Measurements from ENCODE around the gene DNAH11. TPM values are rescaled to one million over a fixed set of nuclear protein-coding genes. Genes with fewer than 3 reads are reported as not detected.

The DNAH11 gene
- total and polyA plus RNA-seq, 4 experiments from 2014 or later, result 0.06 TPM; not detected in 3

DNA sequence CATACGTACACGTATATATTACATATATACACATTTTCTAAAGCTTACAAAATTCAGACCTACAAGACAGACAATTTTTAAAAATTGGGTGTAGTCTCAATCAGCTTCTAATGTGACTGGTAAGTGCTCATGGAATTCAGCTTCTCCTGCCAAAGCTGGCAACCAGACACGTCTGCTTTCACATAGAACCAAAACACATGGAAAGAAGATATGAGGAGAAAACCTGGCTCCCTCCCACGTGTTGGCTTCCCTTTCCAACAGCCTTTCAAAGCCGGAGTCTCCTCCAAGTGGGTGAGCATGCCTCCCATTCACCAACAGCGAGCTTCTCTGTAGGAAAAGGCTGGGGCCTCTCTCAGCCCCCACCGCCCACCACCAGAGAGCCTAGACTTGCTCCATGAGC is 369.5 kb downstream of the DNAH11 start:
- Histone ChIP-seq H3K27ac (ENCODE audit: low read depth, low read length) (no peak overlapping the region), H3K36me3 (ENCODE audit: insufficient read depth, low read length) (no peaks in the 10 kb centered on the region), H3K4me3 (ENCODE audit: low read length in 2 of 2) (no peak overlapping the region), H3K9me3 (ENCODE audit: control insufficient read depth in 1 of 2, low read length in 2 of 2) (no peaks in the 10 kb centered on the region), H3K27me3 (ENCODE audit: insufficient read depth, low read length) (no peaks in the 10 kb centered on the region), H3K4me1 (ENCODE audit: insufficient read depth, low read length) (no peaks in the 10 kb centered on the region)
- Mint-ChIP-seq H3K36me3 (peaks cover 6 to 19% of the 10 kb centered on the region in 2 donors), H3K9me3 (peaks cover 0 to 3% (median 0%) of the 10 kb centered on the region in 8 donors), H3K4me1 (no peaks in the 10 kb centered on the region), H3K4me3 (no peak overlapping the region), H3K27me3 (no peaks in the 10 kb centered on the region), H3K27ac (no peak overlapping the region)
- ChIA-PET CTCF (ENCODE audit: partially characterized antibody) (no interaction called here), POLR2A (ENCODE audit: partially characterized antibody) (no interaction called here)
- no peak for DNase-seq
- intact Hi-C loops (cut with micrococcal nuclease), result no loop called here

DNA sequence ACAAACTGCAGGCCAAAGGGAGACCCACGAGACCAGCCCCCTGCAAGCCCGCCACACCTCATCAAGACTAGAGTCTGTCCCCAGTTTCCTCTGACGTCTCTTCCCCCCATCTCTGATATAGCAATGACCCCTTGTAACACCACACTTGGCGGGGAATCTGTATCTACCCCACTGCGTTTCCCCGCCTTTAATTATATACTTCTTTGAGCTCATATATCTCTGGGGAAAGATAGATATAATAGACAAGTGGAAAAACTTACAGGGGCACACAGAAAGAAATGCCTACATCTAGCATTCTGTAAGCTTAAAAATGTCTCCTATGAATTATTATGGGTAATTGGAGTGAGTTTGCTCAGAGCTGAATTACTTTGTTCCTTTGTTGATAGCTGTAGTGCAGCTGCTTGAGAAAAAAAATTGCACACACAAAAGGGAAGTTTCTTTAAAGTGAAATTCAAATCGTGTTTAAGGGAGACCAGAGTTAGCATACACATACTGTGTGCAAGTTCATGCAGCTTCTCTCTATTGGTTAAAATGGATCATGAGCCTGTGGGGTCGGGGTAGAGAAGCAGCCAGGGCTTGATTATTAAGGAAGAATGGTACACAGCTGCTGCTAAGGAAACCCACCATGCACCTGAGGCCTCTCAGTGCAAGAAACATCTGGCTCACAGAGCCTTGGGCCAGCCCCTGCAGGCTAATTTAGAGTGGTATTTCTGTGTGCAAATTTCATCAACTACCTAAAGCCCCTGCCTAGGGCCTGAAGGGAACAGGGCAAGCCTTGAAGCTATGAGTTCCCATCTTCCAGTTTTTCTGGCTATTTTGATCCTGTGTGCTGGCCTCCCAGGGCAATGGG is 370.3 kb downstream of the DNAH11 start:
- POLR2A ChIA-PET (ENCODE audit: partially characterized antibody), result no interaction called here
- H3K9me3 Mint-ChIP-seq, result peaks cover 0 to 3% (median 0%) of the 10 kb centered on the region in 8 donors
- intact Hi-C loops (cut with micrococcal nuclease), result no loop called here
- no peak overlapping the region for H3K4me3 ChIP-seq (ENCODE audit: low read length in 2 of 2)
- H3K36me3 ChIP-seq (ENCODE audit: insufficient read depth, low read length), result no peaks in the 10 kb centered on the region
- H3K4me1 ChIP-seq (ENCODE audit: insufficient read depth, low read length), result no peaks in the 10 kb centered on the region
- H3K9me3 ChIP-seq (ENCODE audit: control insufficient read depth in 1 of 2, low read length in 2 of 2), result no peaks in the 10 kb centered on the region
- no peak overlapping the region for H3K4me3 Mint-ChIP-seq
- CTCF ChIA-PET (ENCODE audit: partially characterized antibody), result interaction anchor here (1.0 kb wide), 1 partner anchor 10 kb away, joined by 3 read pairs; no protein-coding TSS in a partner anchor
- H3K27ac Mint-ChIP-seq, result no peak overlapping the region
- H3K36me3 Mint-ChIP-seq, result peaks cover 4 to 17% of the 10 kb centered on the region in 2 donors
- no peaks in the 10 kb centered on the region for H3K27me3 ChIP-seq (ENCODE audit: insufficient read depth, low read length)
- no peak for DNase-seq
- H3K27me3 Mint-ChIP-seq, result no peaks in the 10 kb centered on the region
- no peak overlapping the region for H3K27ac ChIP-seq (ENCODE audit: low read depth, low read length)
- no peaks in the 10 kb centered on the region for H3K4me1 Mint-ChIP-seq

DNA sequence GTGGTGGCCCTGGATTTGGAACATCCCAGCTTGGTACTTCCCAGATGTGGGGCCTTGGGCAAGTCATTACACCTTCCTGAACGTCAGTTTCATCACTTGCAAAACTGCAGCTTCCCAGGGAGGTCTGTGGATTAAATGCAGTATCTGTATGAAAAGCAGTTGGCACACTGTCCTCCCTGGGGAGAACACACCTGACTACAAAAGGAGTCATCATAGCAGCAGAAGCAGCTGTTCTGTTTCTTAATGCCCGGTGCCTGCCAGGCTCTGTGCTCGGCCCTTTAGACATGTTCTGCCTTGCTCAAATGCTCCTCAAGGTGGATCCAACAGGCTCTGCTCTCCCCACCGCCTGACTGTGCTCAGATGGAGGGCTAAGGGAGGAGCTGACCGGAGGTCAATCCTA is 371.8 kb downstream of the DNAH11 start:
- Mint-ChIP-seq H3K9me3 (peaks cover 0 to 3% (median 0%) of the 10 kb centered on the region in 8 donors), H3K27ac (no peak overlapping the region), H3K4me3 (no peak overlapping the region), H3K4me1 (no peaks in the 10 kb centered on the region), H3K27me3 (no peaks in the 10 kb centered on the region), H3K36me3 (peaks cover 3 to 12% of the 10 kb centered on the region in 2 donors)
- CTCF ChIA-PET (ENCODE audit: partially characterized antibody), result no interaction called here
- no peak for DNase-seq
- Histone ChIP-seq H3K27me3 (ENCODE audit: insufficient read depth, low read length) (no peaks in the 10 kb centered on the region), H3K4me1 (ENCODE audit: insufficient read depth, low read length) (no peaks in the 10 kb centered on the region), H3K27ac (ENCODE audit: low read depth, low read length) (no peak overlapping the region), H3K4me3 (ENCODE audit: low read length in 2 of 2) (no peak overlapping the region), H3K9me3 (ENCODE audit: control insufficient read depth in 1 of 2, low read length in 2 of 2) (no peaks in the 10 kb centered on the region), H3K36me3 (ENCODE audit: insufficient read depth, low read length) (no peaks in the 10 kb centered on the region)
- POLR2A ChIA-PET (ENCODE audit: partially characterized antibody), result no interaction called here
- intact Hi-C loops (cut with micrococcal nuclease), result no loop called here

DNA sequence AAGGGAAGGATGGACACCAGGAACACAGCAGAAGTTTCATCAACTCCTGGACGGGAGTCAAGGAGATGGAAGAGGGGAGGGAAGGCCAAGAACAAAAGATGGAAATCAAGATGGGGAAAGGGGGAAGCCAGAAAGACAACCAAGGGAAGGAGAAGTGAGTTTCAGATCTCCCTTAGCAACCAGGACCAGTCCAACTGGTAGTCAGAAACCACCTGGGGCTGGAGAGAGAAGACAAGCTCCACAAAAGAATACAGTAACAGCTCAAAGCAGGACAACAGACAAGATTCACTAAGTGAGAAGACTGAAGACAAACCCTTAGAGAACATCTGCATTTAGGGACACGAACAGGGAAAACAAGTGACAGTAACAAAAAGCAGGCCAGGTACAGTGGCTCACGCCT is 372.3 kb downstream of the DNAH11 start:
- Mint-ChIP-seq H3K27me3 (no peaks in the 10 kb centered on the region), H3K4me1 (no peaks in the 10 kb centered on the region), H3K9me3 (peaks cover 0 to 3% (median 0%) of the 10 kb centered on the region in 8 donors), H3K4me3 (no peak overlapping the region), H3K27ac (peak overlapping the region in 2 of 7 donors; percentile 29 to 66), H3K36me3 (peaks cover 3 to 12% of the 10 kb centered on the region in 2 donors)
- intact Hi-C loops (cut with micrococcal nuclease), result no loop called here
- no peaks in the 10 kb centered on the region for H3K27me3 ChIP-seq (ENCODE audit: insufficient read depth, low read length)
- H3K36me3 ChIP-seq (ENCODE audit: insufficient read depth, low read length), result no peaks in the 10 kb centered on the region
- no peak overlapping the region for H3K27ac ChIP-seq (ENCODE audit: low read depth, low read length)
- ChIA-PET CTCF (ENCODE audit: partially characterized antibody) (no interaction called here), POLR2A (ENCODE audit: partially characterized antibody) (no interaction called here)
- H3K9me3 ChIP-seq (ENCODE audit: control insufficient read depth in 1 of 2, low read length in 2 of 2), result no peaks in the 10 kb centered on the region
- H3K4me1 ChIP-seq (ENCODE audit: insufficient read depth, low read length), result no peaks in the 10 kb centered on the region
- no peak for DNase-seq
- H3K4me3 ChIP-seq (ENCODE audit: low read length in 2 of 2), result no peak overlapping the region

DNA sequence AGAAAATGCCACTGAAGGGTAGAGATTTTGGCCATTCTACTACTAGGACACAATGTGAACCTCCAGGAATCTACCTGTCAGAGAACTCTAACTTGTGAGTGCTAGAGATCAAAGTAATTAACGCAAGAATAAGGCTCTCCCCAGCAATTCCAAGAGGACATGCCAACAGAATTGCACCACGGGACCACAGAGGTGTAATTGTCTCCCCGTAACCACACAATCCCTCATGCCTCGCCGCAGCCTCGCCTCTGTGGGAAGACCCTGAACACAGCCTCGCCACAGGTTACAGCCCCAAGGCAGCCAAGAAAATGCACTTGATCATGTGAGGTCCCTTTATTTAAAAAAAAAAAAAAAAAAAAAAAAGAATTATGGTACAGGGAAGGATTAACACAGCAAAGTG is 373.3 kb downstream of the DNAH11 start:
- Histone ChIP-seq H3K9me3 (ENCODE audit: control insufficient read depth in 1 of 2, low read length in 2 of 2) (no peaks in the 10 kb centered on the region), H3K36me3 (ENCODE audit: insufficient read depth, low read length) (no peaks in the 10 kb centered on the region), H3K27ac (ENCODE audit: low read depth, low read length) (no peak overlapping the region), H3K4me1 (ENCODE audit: insufficient read depth, low read length) (no peaks in the 10 kb centered on the region), H3K4me3 (ENCODE audit: low read length in 2 of 2) (no peak overlapping the region), H3K27me3 (ENCODE audit: insufficient read depth, low read length) (no peaks in the 10 kb centered on the region)
- ChIA-PET POLR2A (ENCODE audit: partially characterized antibody) (no interaction called here), CTCF (ENCODE audit: partially characterized antibody) (no interaction called here)
- intact Hi-C loops (cut with micrococcal nuclease), result no loop called here
- Mint-ChIP-seq H3K36me3 (peaks cover 3 to 12% of the 10 kb centered on the region in 2 donors), H3K27me3 (no peaks in the 10 kb centered on the region), H3K4me1 (no peaks in the 10 kb centered on the region), H3K9me3 (peaks cover 0 to 3% (median 0%) of the 10 kb centered on the region in 8 donors), H3K4me3 (no peak overlapping the region), H3K27ac (no peak overlapping the region)
- DNase-seq, result no peak

DNA sequence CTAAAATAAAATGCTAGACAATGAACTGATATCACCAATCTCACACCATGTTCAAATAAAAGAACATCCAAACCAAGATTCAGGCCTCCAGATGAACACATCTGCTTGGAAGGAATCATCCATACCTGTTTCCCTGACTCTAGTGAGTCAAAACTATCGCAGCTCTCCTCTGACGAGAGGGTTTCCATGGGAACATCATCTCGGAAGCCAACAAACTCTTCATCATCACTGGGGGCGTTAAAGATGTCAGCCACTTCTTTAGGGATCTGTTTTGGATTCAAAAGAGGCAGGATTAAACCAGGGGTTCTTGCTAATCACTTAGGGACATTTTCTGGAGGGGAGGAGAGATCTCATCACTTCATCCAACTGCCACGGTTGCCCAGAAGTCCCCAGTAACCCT is 373.8 kb downstream of the DNAH11 start:
- intact Hi-C loops (cut with micrococcal nuclease), result no loop called here
- Mint-ChIP-seq H3K9me3 (peaks cover 0 to 3% (median 0%) of the 10 kb centered on the region in 8 donors), H3K4me3 (no peak overlapping the region), H3K27me3 (no peaks in the 10 kb centered on the region), H3K36me3 (peaks cover under 1 to 12% of the 10 kb centered on the region in 2 donors), H3K27ac (no peak overlapping the region), H3K4me1 (no peaks in the 10 kb centered on the region)
- H3K4me3 ChIP-seq (ENCODE audit: low read length in 2 of 2), result no peak overlapping the region
- H3K27me3 ChIP-seq (ENCODE audit: insufficient read depth, low read length), result no peaks in the 10 kb centered on the region
- no peak overlapping the region for H3K27ac ChIP-seq (ENCODE audit: low read depth, low read length)
- no peaks in the 10 kb centered on the region for H3K9me3 ChIP-seq (ENCODE audit: control insufficient read depth in 1 of 2, low read length in 2 of 2)
- no peaks in the 10 kb centered on the region for H3K36me3 ChIP-seq (ENCODE audit: insufficient read depth, low read length)
- CTCF ChIA-PET (ENCODE audit: partially characterized antibody), result no interaction called here
- no peak for DNase-seq
- H3K4me1 ChIP-seq (ENCODE audit: insufficient read depth, low read length), result no peaks in the 10 kb centered on the region
- POLR2A ChIA-PET (ENCODE audit: partially characterized antibody), result no interaction called here

DNA sequence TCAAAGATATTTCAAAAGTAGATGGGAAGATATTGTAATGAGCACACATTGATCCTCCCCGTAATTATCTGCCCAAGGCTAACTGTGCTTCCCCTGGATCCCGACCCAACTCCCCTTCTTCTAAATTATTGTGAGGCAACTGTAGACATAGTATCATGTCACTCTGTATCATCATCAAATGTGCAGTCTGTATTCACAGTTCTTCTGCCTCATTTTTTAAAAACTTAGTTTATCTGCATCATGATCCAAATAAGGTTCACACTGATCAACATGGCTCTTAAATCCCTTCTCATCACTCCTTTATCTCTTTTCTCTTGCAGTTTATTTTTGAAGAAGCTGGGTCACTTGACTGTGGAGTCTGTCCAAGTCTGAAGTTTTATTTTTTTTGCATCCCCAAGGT is 375.4 kb downstream of the DNAH11 start:
- Mint-ChIP-seq H3K36me3 (peaks cover 0 to 9% of the 10 kb centered on the region in 2 donors), H3K27ac (no peak overlapping the region), H3K27me3 (no peaks in the 10 kb centered on the region), H3K4me1 (no peaks in the 10 kb centered on the region), H3K9me3 (peaks cover 0 to 3% (median 0%) of the 10 kb centered on the region in 8 donors), H3K4me3 (no peak overlapping the region)
- Histone ChIP-seq H3K4me3 (ENCODE audit: low read length in 2 of 2) (no peak overlapping the region), H3K9me3 (ENCODE audit: control insufficient read depth in 1 of 2, low read length in 2 of 2) (no peaks in the 10 kb centered on the region), H3K27ac (ENCODE audit: low read depth, low read length) (no peak overlapping the region), H3K4me1 (ENCODE audit: insufficient read depth, low read length) (no peaks in the 10 kb centered on the region), H3K36me3 (ENCODE audit: insufficient read depth, low read length) (no peaks in the 10 kb centered on the region), H3K27me3 (ENCODE audit: insufficient read depth, low read length) (no peaks in the 10 kb centered on the region)
- ChIA-PET CTCF (ENCODE audit: partially characterized antibody) (no interaction called here), POLR2A (ENCODE audit: partially characterized antibody) (no interaction called here)
- DNase-seq, result no peak
- intact Hi-C loops (cut with micrococcal nuclease), result no loop called here
